ENCODE results near the gene AKAP12. TPM values are rescaled to one million over a fixed set of nuclear protein-coding genes. Genes with fewer than 3 reads are reported as not detected.

Gene AKAP12
- total RNA-seq, 1 donor from 2014 or later, result 10.6 TPM

DNA sequence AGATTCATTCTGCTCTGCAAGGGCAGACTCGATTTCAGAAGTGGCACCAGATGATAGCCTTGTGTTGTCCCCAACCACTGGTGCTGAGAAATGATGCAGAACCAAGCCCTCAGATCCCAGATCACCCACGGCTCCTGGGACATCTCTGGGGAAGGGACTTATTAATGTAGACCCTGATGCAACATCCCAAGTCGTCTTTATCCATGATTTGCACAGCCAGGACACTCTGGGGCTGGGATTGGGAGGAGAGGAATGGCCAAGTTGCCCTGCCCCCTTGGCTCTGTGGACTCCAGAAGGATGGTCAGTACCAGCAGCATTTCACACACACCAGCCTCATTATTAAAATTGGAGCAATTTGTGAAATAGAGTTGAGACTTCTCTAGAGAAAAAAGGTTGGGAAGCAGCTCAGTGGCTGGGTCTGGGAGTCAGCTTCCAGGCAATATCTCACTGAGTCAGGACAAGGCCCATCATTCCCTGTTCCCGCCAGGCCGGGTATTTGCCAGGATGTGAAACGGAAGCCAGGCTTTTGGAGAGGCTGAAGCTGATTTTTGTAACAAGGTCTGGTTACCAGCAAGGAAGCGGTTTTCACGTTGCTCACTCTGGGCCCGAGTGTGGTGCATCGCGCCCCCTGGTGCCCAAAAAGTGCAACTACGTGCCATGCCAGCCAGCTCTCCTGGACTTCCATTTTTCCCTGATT is 84.2 kb downstream of the AKAP12 start:
- DNase-seq (ENCODE audit: low spot score, unreplicated experiment), result peak; percentile 80
- Mint-ChIP-seq H3K4me1 (ENCODE audit: low read depth) (peaks cover 9% of the 10 kb centered on the region), H3K27me3 (peaks cover 66% of the 10 kb centered on the region), H3K4me3 (ENCODE audit: low read depth) (peak overlapping the region; percentile 5), H3K27ac (no peak overlapping the region), H3K36me3 (ENCODE audit: insufficient read depth) (peaks cover 3% of the 10 kb centered on the region), H3K9me3 (ENCODE audit: low read depth) (peaks cover 7% of the 10 kb centered on the region)
- TF ChIP-seq, protein P1, sequence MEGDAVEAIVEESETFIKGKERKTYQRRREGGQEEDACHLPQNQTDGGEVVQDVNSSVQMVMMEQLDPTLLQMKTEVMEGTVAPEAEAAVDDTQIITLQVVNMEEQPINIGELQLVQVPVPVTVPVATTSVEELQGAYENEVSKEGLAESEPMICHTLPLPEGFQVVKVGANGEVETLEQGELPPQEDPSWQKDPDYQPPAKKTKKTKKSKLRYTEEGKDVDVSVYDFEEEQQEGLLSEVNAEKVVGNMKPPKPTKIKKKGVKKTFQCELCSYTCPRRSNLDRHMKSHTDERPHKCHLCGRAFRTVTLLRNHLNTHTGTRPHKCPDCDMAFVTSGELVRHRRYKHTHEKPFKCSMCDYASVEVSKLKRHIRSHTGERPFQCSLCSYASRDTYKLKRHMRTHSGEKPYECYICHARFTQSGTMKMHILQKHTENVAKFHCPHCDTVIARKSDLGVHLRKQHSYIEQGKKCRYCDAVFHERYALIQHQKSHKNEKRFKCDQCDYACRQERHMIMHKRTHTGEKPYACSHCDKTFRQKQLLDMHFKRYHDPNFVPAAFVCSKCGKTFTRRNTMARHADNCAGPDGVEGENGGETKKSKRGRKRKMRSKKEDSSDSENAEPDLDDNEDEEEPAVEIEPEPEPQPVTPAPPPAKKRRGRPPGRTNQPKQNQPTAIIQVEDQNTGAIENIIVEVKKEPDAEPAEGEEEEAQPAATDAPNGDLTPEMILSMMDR (IDR thresholded peaks at IDR 0.05; ENCODE audit: unreplicated experiment), result peak; percentile 98

DNA sequence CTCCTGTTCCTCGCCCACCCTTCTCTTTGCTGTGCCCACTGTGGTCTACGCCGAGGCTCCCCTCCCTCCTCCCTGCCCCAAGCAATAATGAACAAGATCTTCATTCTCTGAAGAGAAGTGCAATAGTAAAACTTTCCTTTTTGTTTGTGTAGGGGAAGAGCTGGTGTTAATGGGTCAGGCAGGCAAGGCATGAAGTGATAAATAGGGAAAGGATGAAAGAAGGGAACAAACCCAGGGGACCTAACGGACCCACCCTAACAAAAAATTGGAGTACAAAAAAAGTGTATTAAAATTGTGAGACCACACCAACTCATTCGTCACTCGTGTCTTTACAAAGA is 84.7 kb downstream of the AKAP12 start:
- Mint-ChIP-seq H3K4me3 (ENCODE audit: low read depth) (peak overlapping the region; percentile 5), H3K27ac (no peak overlapping the region), H3K4me1 (ENCODE audit: low read depth) (peaks cover 9% of the 10 kb centered on the region), H3K9me3 (ENCODE audit: low read depth) (peaks cover 7% of the 10 kb centered on the region), H3K27me3 (peaks cover 66% of the 10 kb centered on the region), H3K36me3 (ENCODE audit: insufficient read depth) (peaks cover 3% of the 10 kb centered on the region)
- no peak for DNase-seq (ENCODE audit: low spot score, unreplicated experiment)
- TF ChIP-seq, protein P1 (IDR thresholded peaks at IDR 0.05; ENCODE audit: unreplicated experiment), result peak; percentile 6

- no peak for DNase-seq (ENCODE audit: low spot score, unreplicated experiment)
- Mint-ChIP-seq H3K4me3 (ENCODE audit: low read depth) (peak overlapping the region; percentile 68), H3K27me3 (peaks cover 61% of the 10 kb centered on the region), H3K27ac (peak overlapping the region; percentile 86), H3K9me3 (ENCODE audit: low read depth) (peaks cover 6% of the 10 kb centered on the region), H3K4me1 (ENCODE audit: low read depth) (peaks cover 9% of the 10 kb centered on the region), H3K36me3 (ENCODE audit: insufficient read depth) (peaks cover 3% of the 10 kb centered on the region)
- TF ChIP-seq, protein P1 (IDR thresholded peaks at IDR 0.05; ENCODE audit: unreplicated experiment), result no peak
These were observed 85.6 kb downstream of the AKAP12 start for GRCh38 chr6:151325075-151326050.

GRCh38 chr6:151326116-151326825 is 86.5 kb downstream of the AKAP12 start:
- TF ChIP-seq, protein P1 (IDR thresholded peaks at IDR 0.05; ENCODE audit: unreplicated experiment), result no peak
- no peaks in the 10 kb centered on the region for H3K36me3 Mint-ChIP-seq (ENCODE audit: insufficient read depth)
- peak overlapping the region; percentile 68 for H3K4me3 Mint-ChIP-seq (ENCODE audit: low read depth)
- no peak for DNase-seq (ENCODE audit: low spot score, unreplicated experiment)
- H3K27me3 Mint-ChIP-seq, result peaks cover 54% of the 10 kb centered on the region
- peaks cover 9% of the 10 kb centered on the region for H3K4me1 Mint-ChIP-seq (ENCODE audit: low read depth)
- peak overlapping the region; percentile 86 for H3K27ac Mint-ChIP-seq
- peaks cover 3% of the 10 kb centered on the region for H3K9me3 Mint-ChIP-seq (ENCODE audit: low read depth)

DNA sequence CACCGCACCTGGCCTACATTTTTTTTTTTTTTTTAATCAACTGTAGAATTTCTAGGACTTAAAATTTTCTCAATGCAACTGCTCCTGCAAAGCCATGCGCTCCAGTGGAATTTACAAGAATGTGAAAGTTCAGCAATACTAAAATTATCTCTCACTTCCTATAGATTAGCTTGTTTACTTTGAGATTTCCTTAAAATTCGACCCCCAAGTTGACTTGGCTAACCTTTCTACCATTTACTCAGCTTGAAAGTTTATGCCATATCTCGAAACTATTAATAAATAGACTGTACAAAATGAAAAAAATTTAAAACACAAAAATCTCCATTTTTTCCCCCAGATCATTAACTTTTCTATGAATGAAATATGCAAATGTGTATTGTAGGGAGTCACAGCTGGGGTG is 87.3 kb downstream of the AKAP12 start:
- H3K4me1 Mint-ChIP-seq (ENCODE audit: low read depth), result peaks cover 9% of the 10 kb centered on the region
- peaks cover 51% of the 10 kb centered on the region for H3K27me3 Mint-ChIP-seq
- H3K36me3 Mint-ChIP-seq (ENCODE audit: insufficient read depth), result no peaks in the 10 kb centered on the region
- TF ChIP-seq, protein P1 (IDR thresholded peaks at IDR 0.05; ENCODE audit: unreplicated experiment), result no peak
- no peak for DNase-seq (ENCODE audit: low spot score, unreplicated experiment)
- H3K4me3 Mint-ChIP-seq (ENCODE audit: low read depth), result no peak overlapping the region
- H3K27ac Mint-ChIP-seq, result no peak overlapping the region
- no peaks in the 10 kb centered on the region for H3K9me3 Mint-ChIP-seq (ENCODE audit: low read depth)
